Measurements from ENCODE around the gene METTL17. TPM values are rescaled to one million over a fixed set of nuclear protein-coding genes. Genes with fewer than 3 reads are reported as not detected.
"Not testable (repeated sequence)": the region's sequence is repeated elsewhere in the genome, so short reads cannot be mapped to it uniquely, and the experiment has no call there.

The METTL17 gene
- total RNA-seq, 4 donors from 2014 or later = 53.6 to 74.6 (median 68.5) TPM

DNA sequence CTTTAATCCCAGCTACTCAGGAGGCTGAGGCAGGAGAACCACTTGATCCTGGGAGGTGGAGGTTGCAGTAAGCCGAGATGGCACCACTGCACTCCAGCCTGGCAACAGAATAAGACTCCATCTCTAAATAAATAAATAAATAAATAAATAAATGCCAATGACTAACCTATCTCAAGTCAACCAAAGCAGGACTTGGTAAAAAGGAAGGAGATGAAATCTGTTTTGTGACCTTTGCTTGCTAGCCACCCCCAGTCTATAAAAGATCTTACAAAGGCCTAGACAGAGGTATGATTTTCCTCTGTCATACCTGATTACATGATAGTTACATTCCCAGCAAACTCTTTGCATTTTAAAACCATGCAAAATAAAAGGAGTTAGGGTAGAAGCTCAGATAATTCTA lies 13.5 kb upstream of the METTL17 start:
- intact Hi-C loops (cut with DNase I) = loop anchor here (10.0 kb wide), 1 partner anchor 361 kb away; no protein-coding TSS in a partner anchor
- WGBS, 2 donors = 82 to 100% methylated on average over 1 of the region's 1 CpG
- TF ChIP-seq, protein P1, sequence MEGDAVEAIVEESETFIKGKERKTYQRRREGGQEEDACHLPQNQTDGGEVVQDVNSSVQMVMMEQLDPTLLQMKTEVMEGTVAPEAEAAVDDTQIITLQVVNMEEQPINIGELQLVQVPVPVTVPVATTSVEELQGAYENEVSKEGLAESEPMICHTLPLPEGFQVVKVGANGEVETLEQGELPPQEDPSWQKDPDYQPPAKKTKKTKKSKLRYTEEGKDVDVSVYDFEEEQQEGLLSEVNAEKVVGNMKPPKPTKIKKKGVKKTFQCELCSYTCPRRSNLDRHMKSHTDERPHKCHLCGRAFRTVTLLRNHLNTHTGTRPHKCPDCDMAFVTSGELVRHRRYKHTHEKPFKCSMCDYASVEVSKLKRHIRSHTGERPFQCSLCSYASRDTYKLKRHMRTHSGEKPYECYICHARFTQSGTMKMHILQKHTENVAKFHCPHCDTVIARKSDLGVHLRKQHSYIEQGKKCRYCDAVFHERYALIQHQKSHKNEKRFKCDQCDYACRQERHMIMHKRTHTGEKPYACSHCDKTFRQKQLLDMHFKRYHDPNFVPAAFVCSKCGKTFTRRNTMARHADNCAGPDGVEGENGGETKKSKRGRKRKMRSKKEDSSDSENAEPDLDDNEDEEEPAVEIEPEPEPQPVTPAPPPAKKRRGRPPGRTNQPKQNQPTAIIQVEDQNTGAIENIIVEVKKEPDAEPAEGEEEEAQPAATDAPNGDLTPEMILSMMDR (IDR thresholded peaks at IDR 0.05) = no peak
- TF ChIP-seq POLR2A (IDR thresholded peaks at IDR 0.05) = no peak
- Histone ChIP-seq H3K27me3 (no peaks in the 10 kb centered on the region), H3K27ac (no peak overlapping the region), H3K36me3 (no peaks in the 10 kb centered on the region), H3K4me3 (no peak overlapping the region), H3K4me1 (peaks cover 0 to 17% (median 4%) of the 10 kb centered on the region in 3 donors), H3K9me3 (no peaks in the 10 kb centered on the region)
- DNase-seq = no peak

DNA sequence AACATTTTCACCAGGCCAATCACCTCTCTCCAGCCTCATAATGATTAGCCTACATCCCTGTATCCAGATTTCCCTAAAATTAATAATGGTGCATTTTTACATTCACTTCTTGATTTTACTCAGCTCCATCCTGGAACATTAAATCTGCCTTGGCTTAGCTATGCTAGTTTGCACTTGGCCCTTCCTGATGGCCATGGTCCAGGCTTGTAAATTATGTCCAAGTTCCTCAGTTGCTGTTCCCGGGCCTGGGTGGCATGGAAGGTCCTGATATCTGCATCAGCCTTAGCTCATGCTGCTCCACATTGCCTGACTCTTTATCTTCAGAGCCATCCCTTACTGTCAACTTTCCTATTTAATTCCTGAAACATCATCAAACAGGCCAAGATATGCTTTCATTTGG lies 11.1 kb upstream of the METTL17 start:
- intact Hi-C loops (cut with DNase I) = loop anchor here (10.0 kb wide), 1 partner anchor 364 kb away; no protein-coding TSS in a partner anchor
- H3K36me3 ChIP-seq = no peaks in the 10 kb centered on the region
- 36 to 40% methylated on average over 1 of the region's 1 CpG for WGBS, 2 donors

DNA sequence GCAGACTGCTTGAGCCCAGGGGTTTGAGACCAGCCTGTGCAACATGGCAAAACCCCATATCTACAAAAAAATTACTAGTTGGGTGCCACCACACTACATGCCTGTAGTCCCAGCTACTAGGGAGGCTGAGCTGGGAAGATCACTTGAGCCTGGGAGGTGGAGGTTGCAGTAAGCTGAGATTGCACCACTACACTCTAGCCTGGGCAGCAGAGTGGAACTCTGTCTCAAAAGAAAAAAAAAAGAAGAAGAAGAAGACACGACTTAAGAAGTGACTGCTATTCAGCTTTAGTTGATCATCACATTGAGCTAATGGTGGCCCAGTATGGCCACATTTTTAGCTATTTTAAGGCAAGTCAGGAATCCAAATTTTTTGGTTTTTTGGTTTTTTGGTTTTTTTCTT lies 8.9 kb upstream of the METTL17 start:
- peaks cover 0 to under 1% (median 0%) of the 10 kb centered on the region in 3 donors for H3K4me1 ChIP-seq
- intact Hi-C loops (cut with DNase I) = no loop called here
- TF ChIP-seq POLR2A (IDR thresholded peaks at IDR 0.05) = no peak
- TF ChIP-seq, protein P1 (IDR thresholded peaks at IDR 0.05) = no peak
- WGBS, 2 donors = 52 to 73% methylated on average over 1 of the region's 1 CpG
- no peak overlapping the region for H3K27ac ChIP-seq
- H3K27me3 ChIP-seq = no peaks in the 10 kb centered on the region
- H3K9me3 ChIP-seq = no peaks in the 10 kb centered on the region
- no peak for DNase-seq
- H3K4me3 ChIP-seq = no peak overlapping the region
- no peaks in the 10 kb centered on the region for H3K36me3 ChIP-seq

More for the DNA sequence above, 11.1 kb upstream of the METTL17 start:
- Histone ChIP-seq H3K9me3 (no peaks in the 10 kb centered on the region), H3K4me3 (no peak overlapping the region), H3K4me1 (peaks cover 0 to 7% (median 0%) of the 10 kb centered on the region in 3 donors), H3K27ac (no peak overlapping the region), H3K27me3 (no peaks in the 10 kb centered on the region)
- TF ChIP-seq, protein P1 (IDR thresholded peaks at IDR 0.05) = no peak
- TF ChIP-seq POLR2A (IDR thresholded peaks at IDR 0.05) = no peak
- DNase-seq = no peak

DNA sequence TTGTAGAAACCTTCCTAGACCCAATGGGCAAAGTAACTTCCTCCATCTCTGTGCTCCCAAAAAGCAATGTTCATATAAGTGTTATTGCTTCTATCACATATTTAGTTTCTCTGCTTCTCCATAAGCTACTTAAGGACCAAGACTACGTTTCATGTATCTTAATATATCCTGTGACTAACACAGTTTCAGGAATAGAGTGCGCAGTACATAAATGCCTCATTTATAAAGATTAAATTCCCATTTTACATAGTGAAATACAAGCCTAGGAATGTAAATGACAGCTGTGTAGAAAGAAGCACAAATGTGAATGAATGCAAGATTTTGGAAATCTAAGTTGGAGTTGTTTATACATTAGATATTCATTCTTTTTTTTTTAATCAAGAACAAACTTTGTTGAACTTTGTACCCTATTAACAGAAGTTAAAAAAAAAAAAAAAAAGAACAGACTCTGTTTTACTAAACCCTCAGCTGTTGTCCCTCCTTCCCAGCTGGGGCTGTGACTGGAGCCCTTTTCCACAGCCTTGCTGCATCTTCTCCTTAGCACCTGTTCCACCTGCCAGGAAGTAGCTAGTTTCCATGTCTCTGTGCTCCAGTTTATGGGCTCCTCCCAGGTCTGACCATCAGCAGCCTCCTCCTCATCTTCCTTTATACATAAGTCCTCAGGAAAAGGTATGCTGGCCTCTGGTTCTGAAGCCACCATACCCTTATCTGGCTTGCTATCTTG lies 7.0 kb upstream of the METTL17 start:
- TF ChIP-seq, protein P1 (IDR thresholded peaks at IDR 0.05) = no peak
- TF ChIP-seq POLR2A (IDR thresholded peaks at IDR 0.05) = no peak
- H3K27me3 ChIP-seq = no peaks in the 10 kb centered on the region
- no peak for DNase-seq
- H3K9me3 ChIP-seq = no peaks in the 10 kb centered on the region
- no peak overlapping the region for H3K27ac ChIP-seq
- 64 to 71% methylated on average over 2 of the region's 2 CpGs for WGBS, 2 donors
- H3K4me1 ChIP-seq = peaks cover 6 to 20% (median 9%) of the 10 kb centered on the region in 3 donors
- H3K4me3 ChIP-seq = no peak overlapping the region
- intact Hi-C loops (cut with DNase I) = no loop called here
- no peaks in the 10 kb centered on the region for H3K36me3 ChIP-seq

DNA sequence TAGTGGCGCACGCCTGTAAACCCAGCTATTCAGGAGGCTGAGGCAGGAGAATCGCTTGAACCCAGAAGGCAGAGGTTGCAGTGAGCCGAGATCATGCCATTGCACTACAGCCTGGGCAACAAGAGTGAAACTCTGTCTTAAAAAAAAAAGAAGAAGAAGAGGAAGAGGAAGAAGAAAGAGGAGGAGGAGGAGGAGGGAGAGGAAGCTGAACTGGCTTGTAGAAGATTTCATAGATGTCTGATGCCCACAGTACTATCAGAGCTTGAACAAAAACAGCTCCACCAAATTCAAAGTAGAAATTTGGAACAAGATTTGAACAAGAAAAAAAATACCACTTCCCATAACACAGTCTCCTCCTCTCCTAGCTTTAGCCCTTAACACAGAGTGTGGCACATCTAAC lies 4.1 kb upstream of the METTL17 start:
- H3K27ac ChIP-seq; H3K36me3 ChIP-seq; H3K27me3 ChIP-seq; H3K9me3 ChIP-seq; H3K4me3 ChIP-seq; DNase-seq; intact Hi-C loops (cut with DNase I): not testable (repeated sequence)
- peaks cover 16 to 42% (median 22%) of the 10 kb centered on the region in 3 donors for H3K4me1 ChIP-seq
- WGBS, 2 donors = 88 to 93% methylated on average over 2 to 4 of the region's 4 CpGs
